H54 (cell line): Measurements from ENCODE around the gene NKX6-2.
A peak's percentile ranks its signal among the peaks of the same experiment; 100 is the strongest.

Experiments used
- DNase-seq: peaks from one replicate; pipeline ENCODE4 v3.0.0; 2011; ENCODE audit warnings: low spot score, mixed read lengths; ENCODE audit not compliant: insufficient read length
- FAIRE-seq: peaks from 3 replicates; lab custom pipeline; 2011; peaks lifted over from hg19 to GRCh38; lab: Jason Lieb, UNC
- POLR2A ChIP-seq: IDR thresholded peaks from 2 replicates; pipeline ENCODE4 v1.6.1; 2011; ENCODE audit warnings: low read depth, mild to moderate bottlenecking, low read length

NKX6-2 gene

GRCh38 chr10:132753596-132753995, 32.4 kb downstream of the NKX6-2 start:
- no peak for DNase-seq
- FAIRE-seq = no peak
- TF ChIP-seq POLR2A = no peak

GRCh38 chr10:132752961-132753360, 33.0 kb downstream of the NKX6-2 start:
- DNase-seq (no peak), FAIRE-seq (no peak)

GRCh38 chr10:132752378-132752777, 33.6 kb downstream of the NKX6-2 start:
- no peak for TF ChIP-seq POLR2A
- no peak for FAIRE-seq
- no peak for DNase-seq

More at GRCh38 chr10:132752961-132753360, 33.0 kb downstream of the NKX6-2 start:
- no peak for TF ChIP-seq POLR2A

- no peak for TF ChIP-seq POLR2A
- FAIRE-seq (no peak), DNase-seq (no peak)
Observed at GRCh38 chr10:132750936-132751335, 35.0 kb downstream of the NKX6-2 start.

GRCh38 chr10:132749371-132749795, 36.6 kb downstream of the NKX6-2 start:
- FAIRE-seq (no peak), DNase-seq (no peak)
- TF ChIP-seq POLR2A = no peak

GRCh38 chr10:132748545-132749370, 37.2 kb downstream of the NKX6-2 start:
- no peak for TF ChIP-seq POLR2A
- DNase-seq = no peak
- no peak for FAIRE-seq

- FAIRE-seq = no peak
- TF ChIP-seq POLR2A = no peak
- DNase-seq = no peak
Observed at GRCh38 chr10:132748135-132748534, 37.8 kb downstream of the NKX6-2 start.

- no peak for FAIRE-seq
- TF ChIP-seq POLR2A = no peak
- no peak for DNase-seq
Observed at GRCh38 chr10:132746801-132747625, 38.9 kb downstream of the NKX6-2 start.

- no peak for TF ChIP-seq POLR2A
- FAIRE-seq (no peak), DNase-seq (no peak)
Observed at GRCh38 chr10:132746386-132746785, 39.6 kb downstream of the NKX6-2 start.

GRCh38 chr10:132745971-132746370, 40.0 kb downstream of the NKX6-2 start:
- FAIRE-seq (no peak), DNase-seq (no peak)
- TF ChIP-seq POLR2A = no peak

GRCh38 chr10:132745511-132745910, 40.4 kb downstream of the NKX6-2 start:
- TF ChIP-seq POLR2A = no peak
- DNase-seq (no peak), FAIRE-seq (no peak)

- no peak for TF ChIP-seq POLR2A
- DNase-seq (no peak), FAIRE-seq (no peak)
Observed at GRCh38 chr10:132744839-132745238, 41.1 kb downstream of the NKX6-2 start.

GRCh38 chr10:132743925-132744490, 41.9 kb downstream of the NKX6-2 start:
- no peak for TF ChIP-seq POLR2A
- DNase-seq = no peak
- FAIRE-seq = no peak

GRCh38 chr10:132743196-132743924, 42.6 kb downstream of the NKX6-2 start:
- FAIRE-seq = peak; percentile 85
- peak; percentile 74 for DNase-seq
